ENCODE results near the gene SLC12A7.

The SLC12A7 gene

GRCh38 chr5:1134478-1134877, 22.6 kb upstream of the SLC12A7 start:
- H3K4me3 ChIP-seq (ENCODE audit: low read length): no peak overlapping the region
- TF ChIP-seq CTCF (conservative IDR thresholded peaks at IDR 0.05; ENCODE audit: low read length): no peak
- no peak for DNase-seq (ENCODE audit: low read depth)

GRCh38 chr5:1133510-1134201, 21.8 kb upstream of the SLC12A7 start:
- no peak for TF ChIP-seq CTCF (conservative IDR thresholded peaks at IDR 0.05; ENCODE audit: low read length)
- DNase-seq (ENCODE audit: low read depth): no peak
- no peak overlapping the region for H3K4me3 ChIP-seq (ENCODE audit: low read length)

- H3K4me3 ChIP-seq (ENCODE audit: low read length): no peak overlapping the region
- TF ChIP-seq CTCF (conservative IDR thresholded peaks at IDR 0.05; ENCODE audit: low read length): no peak
- no peak for DNase-seq (ENCODE audit: low read depth)
Measured at GRCh38 chr5:1133108-1133507, 21.2 kb upstream of the SLC12A7 start.

- DNase-seq (ENCODE audit: low read depth): no peak
- H3K4me3 ChIP-seq (ENCODE audit: low read length): no peak overlapping the region
- TF ChIP-seq CTCF (conservative IDR thresholded peaks at IDR 0.05; ENCODE audit: low read length): no peak
Measured at GRCh38 chr5:1132570-1132969, 20.7 kb upstream of the SLC12A7 start.

- DNase-seq (ENCODE audit: low read depth): no peak
- no peak overlapping the region for H3K4me3 ChIP-seq (ENCODE audit: low read length)
- TF ChIP-seq CTCF (conservative IDR thresholded peaks at IDR 0.05; ENCODE audit: low read length): no peak
Measured at GRCh38 chr5:1131726-1132125, 19.9 kb upstream of the SLC12A7 start.

- TF ChIP-seq CTCF (conservative IDR thresholded peaks at IDR 0.05; ENCODE audit: low read length): no peak
- H3K4me3 ChIP-seq (ENCODE audit: low read length): no peak overlapping the region
- DNase-seq (ENCODE audit: low read depth): no peak
Measured at GRCh38 chr5:1131191-1131621, 19.3 kb upstream of the SLC12A7 start.

GRCh38 chr5:1130218-1130946, 18.5 kb upstream of the SLC12A7 start:
- TF ChIP-seq CTCF (conservative IDR thresholded peaks at IDR 0.05; ENCODE audit: low read length): no peak
- DNase-seq (ENCODE audit: low read depth): no peak
- H3K4me3 ChIP-seq (ENCODE audit: low read length): no peak overlapping the region
